AG04449 (cell line): ENCODE results near the gene CD300C.
"Not testable (repeated sequence)": the region's sequence is repeated elsewhere in the genome, so short reads cannot be mapped to it uniquely, and the experiment has no call there.

ENCODE experiments used
- CTCF ChIA-PET: fragments of 350-600 bp; formaldehyde crosslinking; extraction: SDS; loops from one replicate; lab custom pipeline; 2021; ENCODE audit warnings: antibody characterized with exemption; lab: Yijun Ruan, JAX
- POLR2A ChIA-PET: fragments of 400-600, 350-600 bp; formaldehyde crosslinking; extraction: SDS; loops from one replicate; lab custom pipeline; 2020; ENCODE audit warnings: antibody characterized with exemption, inconsistent platforms; lab: Yijun Ruan, JAX
- DNase-seq: peaks from one replicate; pipeline ENCODE4 v3.0.0-alpha.2; 2010; ENCODE audit warnings: low read depth, low spot score
- H3K4me3 ChIP-seq: 2 replicates; pipeline ENCODE4 v1.5.1; 2011; ENCODE audit warnings: low read depth, mild to moderate bottlenecking, control low read depth, low read length
- CTCF ChIP-seq: IDR thresholded peaks from one replicate; pipeline ENCODE4 v1.5.1; 2011; ENCODE audit warnings: mild to moderate bottlenecking, moderate library complexity, low read length, control low read depth, inconsistent platforms; ENCODE audit not compliant: insufficient read depth; ENCODE audit errors: missing control alignments

The CD300C gene

GRCh38 chr17:74566132-74566753, 20.3 kb upstream of the CD300C start:
- TF ChIP-seq CTCF = peak; percentile 36
- CTCF ChIA-PET = interaction anchor here (0.9 kb wide), 1 partner anchor 31 kb away, joined by 3 read pairs; no protein-coding TSS in a partner anchor
- no peak overlapping the region for H3K4me3 ChIP-seq
- POLR2A ChIA-PET = no interaction called here
- DNase-seq = no peak

GRCh38 chr17:74565126-74565525, 19.2 kb upstream of the CD300C start:
- no peak overlapping the region for H3K4me3 ChIP-seq
- no peak for DNase-seq
- CTCF ChIA-PET = no interaction called here
- POLR2A ChIA-PET = no interaction called here
- no peak for TF ChIP-seq CTCF

DNA sequence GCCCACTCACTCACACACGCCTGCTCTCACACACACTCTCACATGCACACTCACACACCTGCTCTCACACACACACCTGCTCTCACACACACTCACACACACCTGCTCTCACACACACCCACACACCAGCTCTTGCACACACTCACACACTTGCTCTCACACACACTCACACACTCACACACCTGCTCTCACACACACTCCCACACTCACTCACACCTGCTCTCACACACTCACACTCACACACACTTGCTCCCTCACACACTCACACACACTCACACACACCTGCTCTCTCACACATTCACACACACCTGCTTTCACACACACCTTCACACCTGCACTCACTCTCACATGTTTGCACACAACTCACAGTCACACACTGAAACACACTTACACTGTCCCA, 17.4 kb upstream of the CD300C start:
- CTCF ChIA-PET = no interaction called here
- no peak for DNase-seq
- POLR2A ChIA-PET = no interaction called here
- no peak overlapping the region for H3K4me3 ChIP-seq
- TF ChIP-seq CTCF = no peak

DNA sequence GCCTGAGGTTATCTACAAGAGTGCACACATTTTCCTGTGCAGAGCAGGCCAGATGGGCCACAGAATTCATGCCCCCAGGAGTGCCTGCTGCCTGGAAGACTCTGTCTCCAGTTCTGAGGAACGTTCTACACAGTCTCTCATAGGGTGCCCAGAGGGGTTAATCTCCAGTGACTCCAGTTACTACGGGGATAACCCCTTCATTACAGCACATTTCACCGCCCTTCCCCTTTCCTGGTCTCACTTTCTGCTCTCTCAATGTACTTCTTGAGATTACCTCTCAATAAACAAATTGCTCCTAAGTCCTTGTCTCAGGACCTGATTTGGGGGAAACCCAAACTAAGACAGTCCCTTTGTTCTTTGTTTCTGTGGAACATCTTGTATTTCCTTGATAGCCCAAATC, 15.7 kb upstream of the CD300C start:
- no peak for TF ChIP-seq CTCF
- no peak for DNase-seq
- H3K4me3 ChIP-seq = no peak overlapping the region
- ChIA-PET CTCF (no interaction called here), POLR2A (no interaction called here)

- CTCF ChIA-PET = no interaction called here
- POLR2A ChIA-PET = no interaction called here
- no peak for TF ChIP-seq CTCF
- no peak for DNase-seq
- H3K4me3 ChIP-seq = no peak overlapping the region
These were observed 13.1 kb upstream of the CD300C start for GRCh38 chr17:74558882-74559519.

DNA sequence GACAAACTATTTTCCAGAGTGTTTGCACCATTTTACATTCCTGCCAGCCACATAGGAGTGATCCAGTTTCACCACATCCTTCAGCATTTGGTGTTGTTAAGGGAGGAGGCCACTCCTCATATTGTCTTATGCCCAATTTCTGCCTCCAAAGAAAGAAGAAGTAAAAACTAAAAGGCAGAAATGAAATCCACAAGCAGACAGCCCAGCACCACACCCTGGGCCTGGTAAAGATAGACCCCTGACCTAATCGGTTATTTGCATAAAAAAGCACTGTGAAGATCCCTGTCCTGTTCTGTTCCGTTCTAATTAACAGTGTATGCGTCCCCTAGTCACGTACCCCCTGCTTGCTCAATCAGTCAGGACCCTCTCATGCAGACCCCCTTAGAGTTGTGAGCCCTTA, 12.5 kb upstream of the CD300C start:
- CTCF ChIA-PET, DNase-seq, POLR2A ChIA-PET, H3K4me3 ChIP-seq: not testable (repeated sequence)

DNA sequence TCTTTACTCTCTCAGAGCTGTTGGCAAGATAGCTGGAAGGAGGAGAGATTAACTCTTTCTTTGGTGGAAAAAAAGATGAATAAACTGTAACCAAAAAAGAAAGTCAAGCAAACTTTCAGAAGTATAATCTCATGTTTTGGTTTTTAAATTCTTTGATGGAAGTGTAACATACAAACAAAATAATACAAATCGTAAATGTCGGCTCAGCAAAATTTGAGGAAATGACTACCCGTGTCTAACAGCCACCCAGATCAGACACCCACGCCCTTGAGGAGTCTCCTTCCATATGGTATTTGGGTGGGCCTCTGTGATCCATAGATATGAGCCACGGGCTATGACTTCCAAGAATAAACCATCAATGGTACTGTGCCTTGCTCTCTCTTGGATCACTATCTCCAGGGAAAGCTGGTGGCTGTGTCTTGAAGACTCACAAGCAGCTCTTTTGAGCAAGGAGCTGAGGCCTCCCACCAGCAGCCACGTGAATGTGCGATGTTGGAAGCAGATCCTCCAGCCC, 9.6 kb upstream of the CD300C start:
- TF ChIP-seq CTCF = no peak
- H3K4me3 ChIP-seq = no peak overlapping the region
- no peak for DNase-seq
- POLR2A ChIA-PET = no interaction called here
- CTCF ChIA-PET = no interaction called here
